Spleen (tissue), 7 donors: ENCODE measurements around the gene NLGN4X.

Experiments used
- POLR2A ChIP-seq, 3 donors: fragments of 450-650 bp; IDR thresholded peaks; one replicate each; pipeline ENCODE4 v1.5.1; 2017; ENCODE audit warnings: antibody characterized with exemption in 3 of 3, mild to moderate bottlenecking in 1 of 3
- POLR2AphosphoS5 ChIP-seq, 3 donors: sonication (generic); formaldehyde crosslinking; IDR thresholded peaks; one replicate each; pipeline ENCODE4 v1.5.1; 2017; ENCODE audit warnings: antibody characterized with exemption in 3 of 3
- TF ChIP-seq, protein P1 (sequence below), 11 experiments: fragments of 200-600 bp in 7 of 11; fragments of 450-650 bp in 4 of 11; sonication (generic) in 4 of 11; IDR thresholded peaks in 8 of 11; conservative IDR thresholded peaks in 3 of 11; 1 replicate in 7 of 11; 2 replicates in 4 of 11; pipeline versions ENCODE4 v1.4.0 to v1.8.0; 2016 to 2021; ENCODE audit warnings: antibody characterized with exemption in 11 of 11, inconsistent platforms in 4 of 11, mild to moderate bottlenecking in 1 of 11
- donor health status: DM: no; HTN: no; CAD: no; lungs with moderate emphysema.
- donor health status: DM: no; HTN: no; CAD: no.
- donor health status: DM: no; HTN: no; CAD: no.

DNA sequence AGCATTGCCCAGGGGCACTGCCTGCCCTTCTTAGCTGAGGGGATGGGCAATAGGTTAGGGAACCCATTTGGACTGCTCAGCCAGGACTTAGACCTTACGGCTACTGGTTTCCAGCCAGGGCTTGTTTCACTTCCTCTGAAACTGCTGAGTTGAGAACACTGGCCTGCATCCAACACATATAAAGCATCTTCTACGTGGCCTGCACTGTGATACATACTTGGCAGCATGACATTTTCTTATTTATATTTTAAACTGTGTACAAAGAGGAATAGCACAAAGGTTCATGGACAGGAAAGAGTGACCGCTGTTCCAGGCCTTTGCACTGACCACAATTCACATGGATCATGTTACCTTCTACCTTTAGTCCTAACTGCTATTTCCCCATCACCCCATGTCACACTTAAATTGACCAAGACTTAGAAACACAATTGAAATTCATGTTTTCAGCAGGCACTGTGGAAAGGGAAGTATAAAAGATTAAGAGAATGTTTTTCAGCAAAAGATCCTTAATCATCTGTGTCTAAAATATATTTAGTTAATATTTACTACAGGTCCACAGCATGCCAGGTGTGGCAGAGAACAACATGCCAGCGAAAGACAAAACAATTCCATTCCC lies 43.7 kb downstream of the NLGN4X start:
- no peak for TF ChIP-seq POLR2AphosphoS5 (IDR thresholded peaks at IDR 0.05)
- TF ChIP-seq, protein P1, sequence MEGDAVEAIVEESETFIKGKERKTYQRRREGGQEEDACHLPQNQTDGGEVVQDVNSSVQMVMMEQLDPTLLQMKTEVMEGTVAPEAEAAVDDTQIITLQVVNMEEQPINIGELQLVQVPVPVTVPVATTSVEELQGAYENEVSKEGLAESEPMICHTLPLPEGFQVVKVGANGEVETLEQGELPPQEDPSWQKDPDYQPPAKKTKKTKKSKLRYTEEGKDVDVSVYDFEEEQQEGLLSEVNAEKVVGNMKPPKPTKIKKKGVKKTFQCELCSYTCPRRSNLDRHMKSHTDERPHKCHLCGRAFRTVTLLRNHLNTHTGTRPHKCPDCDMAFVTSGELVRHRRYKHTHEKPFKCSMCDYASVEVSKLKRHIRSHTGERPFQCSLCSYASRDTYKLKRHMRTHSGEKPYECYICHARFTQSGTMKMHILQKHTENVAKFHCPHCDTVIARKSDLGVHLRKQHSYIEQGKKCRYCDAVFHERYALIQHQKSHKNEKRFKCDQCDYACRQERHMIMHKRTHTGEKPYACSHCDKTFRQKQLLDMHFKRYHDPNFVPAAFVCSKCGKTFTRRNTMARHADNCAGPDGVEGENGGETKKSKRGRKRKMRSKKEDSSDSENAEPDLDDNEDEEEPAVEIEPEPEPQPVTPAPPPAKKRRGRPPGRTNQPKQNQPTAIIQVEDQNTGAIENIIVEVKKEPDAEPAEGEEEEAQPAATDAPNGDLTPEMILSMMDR (IDR thresholded peaks at IDR 0.05 in 8 of 11, conservative IDR thresholded peaks at IDR 0.05 in 3 of 11), result no peak
- no peak for TF ChIP-seq POLR2A (IDR thresholded peaks at IDR 0.05)
